HG03442 (cell line): Measurements from ENCODE around the gene FBXO34.
A peak's percentile ranks its signal among the peaks of the same experiment; 100 is the strongest.

Source experiments
- ATAC-seq: cut with Tn5 transposase; IDR thresholded peaks from one replicate; pipeline ENCODE4 v1.9.1; 2021; ENCODE audit warnings: mild to moderate bottlenecking, moderate library complexity; ENCODE audit not compliant: unreplicated experiment

Gene FBXO34

GRCh38 chr14:55272387-55272786, 1.2 kb downstream of the FBXO34 start:
- no peak for ATAC-seq

- no peak for ATAC-seq
These were observed 1.7 kb downstream of the FBXO34 start for GRCh38 chr14:55272922-55273321.

- no peak for ATAC-seq
These were observed 2.9 kb downstream of the FBXO34 start for GRCh38 chr14:55274146-55274545.

- no peak for ATAC-seq
These were observed 3.5 kb downstream of the FBXO34 start for GRCh38 chr14:55274751-55275150.

- ATAC-seq, result no peak
These were observed 5.5 kb downstream of the FBXO34 start for GRCh38 chr14:55276736-55277135.

GRCh38 chr14:55277972-55278740, 6.9 kb downstream of the FBXO34 start:
- peak; percentile 89 for ATAC-seq

- no peak for ATAC-seq
These were observed 8.2 kb downstream of the FBXO34 start for GRCh38 chr14:55279384-55279783.

- ATAC-seq, result no peak
These were observed 10.2 kb downstream of the FBXO34 start for GRCh38 chr14:55281316-55281839.

- ATAC-seq, result no peak
These were observed 13.9 kb downstream of the FBXO34 start for GRCh38 chr14:55285048-55285652.

GRCh38 chr14:55288439-55288838, 17.2 kb downstream of the FBXO34 start:
- ATAC-seq, result no peak

- ATAC-seq, result no peak
These were observed 20.4 kb downstream of the FBXO34 start for GRCh38 chr14:55291480-55292081.

- no peak for ATAC-seq
These were observed 23.4 kb downstream of the FBXO34 start for GRCh38 chr14:55294603-55295002.

GRCh38 chr14:55297611-55298499, 26.6 kb downstream of the FBXO34 start:
- ATAC-seq, result peak; percentile 48

GRCh38 chr14:55298500-55298822, 27.2 kb downstream of the FBXO34 start:
- no peak for ATAC-seq

GRCh38 chr14:55301437-55302121, 30.4 kb downstream of the FBXO34 start:
- ATAC-seq, result peak; percentile 66

- no peak for ATAC-seq
These were observed 31.3 kb downstream of the FBXO34 start for GRCh38 chr14:55302367-55303124.

GRCh38 chr14:55303125-55303499, 31.9 kb downstream of the FBXO34 start:
- no peak for ATAC-seq

- peak; percentile 48 for ATAC-seq
These were observed 32.5 kb downstream of the FBXO34 start for GRCh38 chr14:55303691-55304145.

GRCh38 chr14:55306938-55307589, 35.8 kb downstream of the FBXO34 start:
- ATAC-seq, result no peak
